ENCODE results near the gene DGKZ. TPM values are rescaled to one million over a fixed set of nuclear protein-coding genes. Genes with fewer than 3 reads are reported as not detected.

The DGKZ gene
- total RNA-seq, 2 experiments from 2014 or later: 82.9 to 89.2 TPM

- peak overlapping the region; percentile 77 for H3K4me3 Mint-ChIP-seq
- peak overlapping the region; percentile 80 for H3K27ac Mint-ChIP-seq
- H3K36me3 Mint-ChIP-seq (ENCODE audit: low read depth): peaks cover 5% of the 10 kb centered on the region
- H3K4me1 Mint-ChIP-seq (ENCODE audit: low read depth): peaks cover 76% of the 10 kb centered on the region
- no peak for DNase-seq
- CTCF ChIA-PET: interaction anchor here (0.6 to 14.1 kb wide), 11 partner anchors 10 to 636 kb away, joined by 3 to 368 read pairs (median 7); no protein-coding TSS in a partner anchor
- intact Hi-C loops (cut with micrococcal nuclease): no loop called here
- H3K9me3 Mint-ChIP-seq: no peaks in the 10 kb centered on the region
- no peaks in the 10 kb centered on the region for H3K27me3 Mint-ChIP-seq (ENCODE audit: low read depth)
Measured at GRCh38 chr11:46351148-46351547, 3.9 kb downstream of the DGKZ start.

- CTCF ChIA-PET: interaction anchor here (0.7 to 14.1 kb wide), 17 partner anchors 7 to 637 kb away, joined by 3 to 368 read pairs (median 6); no protein-coding TSS in a partner anchor
- Mint-ChIP-seq H3K9me3 (no peaks in the 10 kb centered on the region), H3K27me3 (ENCODE audit: low read depth) (no peaks in the 10 kb centered on the region), H3K4me1 (ENCODE audit: low read depth) (peaks cover 76% of the 10 kb centered on the region), H3K36me3 (ENCODE audit: low read depth) (peaks cover 5% of the 10 kb centered on the region), H3K27ac (peak overlapping the region; percentile 80), H3K4me3 (peak overlapping the region; percentile 77)
- intact Hi-C loops (cut with micrococcal nuclease): loop anchor here (1.0 kb wide), 3 partner anchors 10 to 178 kb away; no protein-coding TSS in a partner anchor
- no peak for DNase-seq
Measured at GRCh38 chr11:46351606-46352005, 4.3 kb downstream of the DGKZ start.

- Mint-ChIP-seq H3K9me3 (no peaks in the 10 kb centered on the region), H3K27me3 (ENCODE audit: low read depth) (no peaks in the 10 kb centered on the region), H3K36me3 (ENCODE audit: low read depth) (peaks cover 5% of the 10 kb centered on the region), H3K4me3 (peak overlapping the region; percentile 77), H3K27ac (peak overlapping the region; percentile 90), H3K4me1 (ENCODE audit: low read depth) (peaks cover 77% of the 10 kb centered on the region)
- peak; percentile 81 for DNase-seq
- CTCF ChIA-PET: interaction anchor here (0.5 to 14.1 kb wide), 21 partner anchors 7 to 266 kb away, joined by 3 to 368 read pairs (median 5); no protein-coding TSS in a partner anchor
- intact Hi-C loops (cut with micrococcal nuclease): loop anchor here (1.0 kb wide), 3 partner anchors 9 to 177 kb away; no protein-coding TSS in a partner anchor
Measured at GRCh38 chr11:46352063-46352841, 5.0 kb downstream of the DGKZ start.

GRCh38 chr11:46353698-46354097, 6.4 kb downstream of the DGKZ start:
- CTCF ChIA-PET: interaction anchor here (0.5 to 14.1 kb wide), 10 partner anchors 9 to 347 kb away, joined by 3 to 368 read pairs (median 5); no protein-coding TSS in a partner anchor
- no peaks in the 10 kb centered on the region for H3K27me3 Mint-ChIP-seq (ENCODE audit: low read depth)
- peaks cover 86% of the 10 kb centered on the region for H3K4me1 Mint-ChIP-seq (ENCODE audit: low read depth)
- peak; percentile 78 for DNase-seq
- H3K4me3 Mint-ChIP-seq: peak overlapping the region; percentile 41
- H3K36me3 Mint-ChIP-seq (ENCODE audit: low read depth): peaks cover 5% of the 10 kb centered on the region
- peak overlapping the region; percentile 90 for H3K27ac Mint-ChIP-seq
- intact Hi-C loops (cut with micrococcal nuclease): no loop called here
- no peaks in the 10 kb centered on the region for H3K9me3 Mint-ChIP-seq

- Mint-ChIP-seq H3K27me3 (ENCODE audit: low read depth) (no peaks in the 10 kb centered on the region), H3K27ac (peak overlapping the region; percentile 21), H3K9me3 (no peaks in the 10 kb centered on the region), H3K36me3 (ENCODE audit: low read depth) (no peaks in the 10 kb centered on the region), H3K4me1 (ENCODE audit: low read depth) (peaks cover 70% of the 10 kb centered on the region), H3K4me3 (no peak overlapping the region)
- no peak for DNase-seq
- intact Hi-C loops (cut with micrococcal nuclease): no loop called here
- CTCF ChIA-PET: interaction anchor here (0.7 to 13.5 kb wide), 4 partner anchors 9 to 115 kb away, joined by 3 to 368 read pairs (median 4); no protein-coding TSS in a partner anchor
Measured at GRCh38 chr11:46356924-46357482, 9.7 kb downstream of the DGKZ start.

- intact Hi-C loops (cut with micrococcal nuclease): no loop called here
- Mint-ChIP-seq H3K4me3 (no peak overlapping the region), H3K4me1 (ENCODE audit: low read depth) (peaks cover 70% of the 10 kb centered on the region), H3K9me3 (no peaks in the 10 kb centered on the region), H3K27me3 (ENCODE audit: low read depth) (no peaks in the 10 kb centered on the region), H3K27ac (peak overlapping the region; percentile 68), H3K36me3 (ENCODE audit: low read depth) (no peaks in the 10 kb centered on the region)
- CTCF ChIA-PET: interaction anchor here (0.6 to 1.1 kb wide), 4 partner anchors 9 to 915 kb away, joined by 3 to 5 read pairs (median 4); no protein-coding TSS in a partner anchor
- no peak for DNase-seq
Measured at GRCh38 chr11:46357483-46357936, 10.2 kb downstream of the DGKZ start.

GRCh38 chr11:46359953-46360352, 12.7 kb downstream of the DGKZ start:
- Mint-ChIP-seq H3K4me1 (ENCODE audit: low read depth) (peaks cover 65% of the 10 kb centered on the region), H3K27ac (peak overlapping the region; percentile 95), H3K9me3 (no peaks in the 10 kb centered on the region), H3K36me3 (ENCODE audit: low read depth) (peaks cover 3% of the 10 kb centered on the region), H3K27me3 (ENCODE audit: low read depth) (no peaks in the 10 kb centered on the region), H3K4me3 (no peak overlapping the region)
- CTCF ChIA-PET: interaction anchor here (1.0 to 15.3 kb wide), 5 partner anchors 9 to 51 kb away, joined by 3 to 368 read pairs (median 8); partner anchors contain the start of gene DGKZ
- intact Hi-C loops (cut with micrococcal nuclease): loop anchor here (2.0 kb wide), 1 partner anchor 13 kb away; the partner anchor contains the start of gene DGKZ
- no peak for DNase-seq

- Mint-ChIP-seq H3K9me3 (no peaks in the 10 kb centered on the region), H3K27me3 (ENCODE audit: low read depth) (no peaks in the 10 kb centered on the region), H3K4me1 (ENCODE audit: low read depth) (peaks cover 64% of the 10 kb centered on the region), H3K27ac (peak overlapping the region; percentile 95), H3K36me3 (ENCODE audit: low read depth) (peaks cover 3% of the 10 kb centered on the region), H3K4me3 (peak overlapping the region; percentile 78)
- DNase-seq: no peak
- CTCF ChIA-PET: interaction anchor here (0.8 to 15.3 kb wide), 9 partner anchors 8 to 122 kb away, joined by 3 to 368 read pairs (median 5); partner anchors contain the start of gene DGKZ
- intact Hi-C loops (cut with micrococcal nuclease): loop anchor here (1.0 to 2.0 kb wide), 2 partner anchors 9 to 14 kb away; partner anchors contain the start of gene DGKZ
Measured at GRCh38 chr11:46360878-46361277, 13.6 kb downstream of the DGKZ start.

- CTCF ChIA-PET: interaction anchor here (0.5 to 15.3 kb wide), 9 partner anchors 12 to 214 kb away, joined by 3 to 368 read pairs (median 5); partner anchors contain the start of gene DGKZ
- peak; percentile 87 for DNase-seq
- H3K9me3 Mint-ChIP-seq: no peaks in the 10 kb centered on the region
Measured at GRCh38 chr11:46361283-46362155, 14.3 kb downstream of the DGKZ start.

GRCh38 chr11:46362156-46363030, 15.1 kb downstream of the DGKZ start:
- DNase-seq: no peak
- intact Hi-C loops (cut with micrococcal nuclease): no loop called here
- no peaks in the 10 kb centered on the region for H3K9me3 Mint-ChIP-seq
- H3K4me3 Mint-ChIP-seq: peak overlapping the region; percentile 78
- H3K27me3 Mint-ChIP-seq (ENCODE audit: low read depth): no peaks in the 10 kb centered on the region
- H3K27ac Mint-ChIP-seq: peak overlapping the region; percentile 95
- peaks cover 56% of the 10 kb centered on the region for H3K4me1 Mint-ChIP-seq (ENCODE audit: low read depth)
- CTCF ChIA-PET: interaction anchor here (1.3 to 15.3 kb wide), 2 partner anchors 12 to 48 kb away, joined by 10 to 368 read pairs; partner anchors contain the start of gene DGKZ
- H3K36me3 Mint-ChIP-seq (ENCODE audit: low read depth): peaks cover 3% of the 10 kb centered on the region

More at GRCh38 chr11:46361283-46362155, 14.3 kb downstream of the DGKZ start:
- Mint-ChIP-seq H3K27ac (peak overlapping the region; percentile 95), H3K4me3 (peak overlapping the region; percentile 78), H3K4me1 (ENCODE audit: low read depth) (peaks cover 58% of the 10 kb centered on the region), H3K27me3 (ENCODE audit: low read depth) (no peaks in the 10 kb centered on the region), H3K36me3 (ENCODE audit: low read depth) (peaks cover 3% of the 10 kb centered on the region)
- intact Hi-C loops (cut with micrococcal nuclease): loop anchor here (1.0 to 2.0 kb wide), 2 partner anchors 9 to 15 kb away; partner anchors contain the start of gene DGKZ

Measured in activated naive CD4-positive, alpha-beta T cell treated with anti-CD3 and anti-CD28 coated beads for 36 hours (primary cell).